Stimulated activated memory B cell treated with anti-CD40 and anti-IgM and Interleukin-4, amounts not matched to agents 10 μg/mL and 1 μg/mL and 100 μg/mL, for 72 hours (primary cell): ENCODE data around the gene HSD17B11.
"Not testable (repeated sequence)": the region's sequence is repeated elsewhere in the genome, so short reads cannot be mapped to it uniquely, and the experiment has no call there.

Experiments used
- ATAC-seq: fragments of 150-1000 bp; cut with Tn5 transposase; 2 replicates; pipeline ENCODE4 v1.10.0; 2021
- H3K27ac Mint-ChIP-seq: one replicate; pipeline ENCODE4 v1.8.0; 2022; ENCODE audit warnings: mild to moderate bottlenecking, mixed read lengths
- H3K27me3 Mint-ChIP-seq: one replicate; pipeline ENCODE4 v1.8.0; 2022; ENCODE audit warnings: mixed read lengths
- H3K36me3 Mint-ChIP-seq: one replicate; pipeline ENCODE4 v1.8.0; 2022; ENCODE audit warnings: mixed read lengths
- H3K4me1 Mint-ChIP-seq: one replicate; pipeline ENCODE4 v1.8.0; 2022; ENCODE audit warnings: mixed read lengths
- H3K4me3 Mint-ChIP-seq: one replicate; pipeline ENCODE4 v1.8.0; 2022; ENCODE audit warnings: mild to moderate bottlenecking, moderate library complexity, mixed read lengths
- H3K9me3 Mint-ChIP-seq: one replicate; pipeline ENCODE4 v1.8.0; 2022; ENCODE audit warnings: mixed read lengths

Gene HSD17B11

GRCh38 chr4:87354168-87355102, 36.6 kb downstream of the HSD17B11 start:
- H3K27me3 Mint-ChIP-seq, result no peaks in the 10 kb centered on the region
- no peak overlapping the region for H3K4me3 Mint-ChIP-seq
- H3K9me3 Mint-ChIP-seq, result no peaks in the 10 kb centered on the region
- peaks cover 23% of the 10 kb centered on the region for H3K36me3 Mint-ChIP-seq
- no peak overlapping the region for H3K27ac Mint-ChIP-seq
- ATAC-seq, result no peak
- H3K4me1 Mint-ChIP-seq, result no peaks in the 10 kb centered on the region

GRCh38 chr4:87353592-87353991, 37.4 kb downstream of the HSD17B11 start:
- ATAC-seq, result no peak
- no peaks in the 10 kb centered on the region for H3K9me3 Mint-ChIP-seq
- H3K27ac Mint-ChIP-seq, result no peak overlapping the region
- peaks cover 17% of the 10 kb centered on the region for H3K36me3 Mint-ChIP-seq
- H3K4me1 Mint-ChIP-seq, result no peaks in the 10 kb centered on the region
- no peaks in the 10 kb centered on the region for H3K27me3 Mint-ChIP-seq
- H3K4me3 Mint-ChIP-seq, result no peak overlapping the region

DNA sequence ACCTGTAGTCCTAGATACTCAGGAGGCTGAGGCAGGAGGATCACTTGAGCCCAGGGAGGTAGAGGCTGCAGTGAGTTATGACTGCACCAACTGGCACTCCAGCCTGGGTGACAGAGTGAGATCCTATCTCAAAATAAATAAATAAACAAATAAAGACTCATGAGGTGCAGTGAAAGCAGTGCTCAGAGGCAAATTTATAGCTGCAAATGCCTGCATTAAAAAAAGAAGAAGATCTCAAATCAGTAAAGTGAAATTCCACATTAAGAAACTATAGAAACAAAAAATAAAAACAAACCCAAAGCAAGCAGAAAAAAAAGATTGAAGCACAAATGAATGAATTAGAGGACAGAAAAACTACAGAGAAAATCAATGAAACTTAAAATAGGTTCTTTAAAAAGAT, 45.8 kb downstream of the HSD17B11 start:
- H3K36me3 Mint-ChIP-seq, result peaks cover 59% of the 10 kb centered on the region

DNA sequence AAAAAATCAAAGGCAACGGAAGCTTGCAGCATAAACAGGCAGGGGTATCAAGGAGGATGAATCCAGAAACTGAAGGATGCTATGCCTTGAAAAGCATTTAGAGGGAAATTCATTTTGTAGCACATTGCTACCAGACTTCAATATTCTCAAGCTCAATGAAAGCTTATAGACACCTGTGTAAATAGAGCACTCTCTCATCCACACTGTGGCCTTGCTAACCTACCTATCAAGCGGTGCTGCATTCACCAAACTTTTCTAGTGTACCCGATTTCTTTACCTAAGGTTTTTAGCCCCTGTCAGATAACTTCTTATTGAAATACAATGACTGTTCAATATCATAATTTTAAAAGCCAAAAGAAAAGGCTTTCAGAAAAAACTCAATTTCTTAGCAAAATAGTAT, 48.1 kb downstream of the HSD17B11 start:
- Mint-ChIP-seq H3K9me3 (peaks cover 7% of the 10 kb centered on the region), H3K27ac (no peak overlapping the region), H3K4me1 (no peaks in the 10 kb centered on the region), H3K4me3 (no peak overlapping the region), H3K36me3 (peaks cover 80% of the 10 kb centered on the region), H3K27me3 (no peaks in the 10 kb centered on the region)
- ATAC-seq, result no peak

More for the DNA sequence above, 45.8 kb downstream of the HSD17B11 start:
- H3K27me3 Mint-ChIP-seq, result no peaks in the 10 kb centered on the region
- H3K9me3 Mint-ChIP-seq, result peaks cover 7% of the 10 kb centered on the region
- no peak overlapping the region for H3K4me3 Mint-ChIP-seq
- H3K27ac Mint-ChIP-seq, result no peak overlapping the region
- no peak for ATAC-seq
- H3K4me1 Mint-ChIP-seq, result no peaks in the 10 kb centered on the region

GRCh38 chr4:87341954-87342635, 48.9 kb downstream of the HSD17B11 start:
- H3K4me1 Mint-ChIP-seq, H3K27me3 Mint-ChIP-seq, H3K9me3 Mint-ChIP-seq, ATAC-seq, H3K4me3 Mint-ChIP-seq, H3K27ac Mint-ChIP-seq: not testable (repeated sequence)
- peaks cover 87% of the 10 kb centered on the region for H3K36me3 Mint-ChIP-seq

DNA sequence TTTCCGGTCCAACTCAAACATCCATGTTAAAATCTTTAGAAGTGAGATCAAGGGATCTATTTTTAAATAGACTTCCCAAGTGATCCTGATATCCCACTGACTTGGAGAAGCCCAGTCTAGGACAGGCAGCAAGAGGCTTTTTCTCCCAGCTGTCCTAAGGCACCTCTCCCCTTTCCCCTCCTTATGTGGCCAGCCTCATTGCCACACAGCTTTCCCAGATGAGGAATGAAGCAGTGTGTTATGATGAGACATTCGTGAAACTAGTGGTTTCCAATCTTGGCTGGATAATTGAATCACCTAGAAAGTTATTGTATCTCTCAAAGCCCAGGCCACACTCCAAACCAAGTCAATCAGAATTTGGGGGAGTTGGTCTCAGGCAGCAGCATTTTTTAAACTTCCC, 51.5 kb downstream of the HSD17B11 start:
- Mint-ChIP-seq H3K36me3 (peaks cover 89% of the 10 kb centered on the region), H3K27me3 (no peaks in the 10 kb centered on the region), H3K4me3 (no peak overlapping the region), H3K4me1 (no peaks in the 10 kb centered on the region), H3K9me3 (peaks cover 2% of the 10 kb centered on the region), H3K27ac (no peak overlapping the region)
- no peak for ATAC-seq

DNA sequence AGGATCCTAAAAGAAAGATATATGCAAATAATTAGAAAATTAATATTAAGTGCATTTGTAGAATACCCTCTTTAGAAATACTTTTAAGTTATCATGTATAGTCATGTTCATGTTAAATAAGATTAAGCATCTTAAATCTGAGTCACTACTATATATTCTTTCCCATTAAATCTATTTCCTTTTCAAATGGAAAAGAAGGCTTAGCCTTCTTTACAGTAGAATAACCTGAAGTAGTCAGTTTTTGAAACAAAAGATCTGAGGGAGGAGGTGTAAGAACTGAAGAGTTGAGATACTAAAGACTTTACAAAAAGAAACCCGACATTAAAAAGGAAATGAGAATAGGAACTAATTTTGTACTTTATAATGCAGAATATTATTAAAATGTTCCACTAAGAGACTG, 53.6 kb downstream of the HSD17B11 start:
- Mint-ChIP-seq H3K36me3 (peaks cover 74% of the 10 kb centered on the region), H3K27me3 (no peaks in the 10 kb centered on the region), H3K9me3 (peaks cover 12% of the 10 kb centered on the region), H3K4me3 (no peak overlapping the region), H3K27ac (no peak overlapping the region), H3K4me1 (no peaks in the 10 kb centered on the region)
- no peak for ATAC-seq

DNA sequence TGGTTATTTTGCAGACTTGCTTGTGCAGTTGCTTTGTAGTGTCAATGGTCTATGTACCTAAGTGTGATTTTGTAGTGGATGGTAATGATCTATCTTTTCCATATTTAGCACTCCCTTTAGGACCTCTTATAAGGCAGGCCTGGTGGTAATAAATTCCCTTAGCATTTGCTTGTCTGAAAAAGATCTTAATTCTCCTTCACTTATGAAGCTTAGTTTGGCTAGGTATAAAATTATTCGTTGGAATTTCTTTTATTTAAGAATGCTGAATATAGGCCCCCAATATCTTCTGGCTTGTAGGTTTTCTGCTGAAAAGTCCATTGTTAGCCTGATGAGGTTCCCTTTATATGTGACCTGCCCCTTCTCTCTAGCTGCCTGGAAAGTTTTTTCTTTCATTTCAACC, 57.7 kb downstream of the HSD17B11 start:
- Mint-ChIP-seq H3K27ac (no peak overlapping the region), H3K4me3 (no peak overlapping the region), H3K36me3 (peaks cover 41% of the 10 kb centered on the region), H3K4me1 (no peaks in the 10 kb centered on the region), H3K9me3 (peaks cover 40% of the 10 kb centered on the region), H3K27me3 (no peaks in the 10 kb centered on the region)
- ATAC-seq, result no peak

GRCh38 chr4:87330761-87331160, 60.2 kb downstream of the HSD17B11 start:
- Mint-ChIP-seq H3K4me1 (no peaks in the 10 kb centered on the region), H3K27me3 (no peaks in the 10 kb centered on the region), H3K9me3 (peaks cover 40% of the 10 kb centered on the region), H3K36me3 (peaks cover 19% of the 10 kb centered on the region), H3K27ac (no peak overlapping the region), H3K4me3 (no peak overlapping the region)
- no peak for ATAC-seq

DNA sequence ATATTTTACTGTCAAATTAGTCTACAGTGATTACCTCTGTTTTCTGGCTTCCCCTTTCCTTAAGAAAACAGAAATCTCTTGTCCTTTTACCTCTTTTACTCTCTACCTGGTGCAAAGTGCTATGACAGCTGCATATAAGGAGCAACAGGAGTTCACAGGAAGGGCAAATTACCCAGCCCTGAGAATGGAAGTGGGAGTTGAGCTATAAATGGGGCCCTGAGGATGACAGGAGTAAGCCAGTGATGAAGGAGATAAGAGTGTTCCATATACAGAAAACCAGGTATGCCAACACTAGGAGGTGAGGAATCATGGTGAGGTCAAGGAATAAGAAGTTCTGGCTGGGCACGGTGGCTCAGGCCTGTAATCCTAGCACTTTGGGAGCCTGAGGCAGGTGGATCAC, 63.9 kb downstream of the HSD17B11 start:
- no peak for ATAC-seq

DNA sequence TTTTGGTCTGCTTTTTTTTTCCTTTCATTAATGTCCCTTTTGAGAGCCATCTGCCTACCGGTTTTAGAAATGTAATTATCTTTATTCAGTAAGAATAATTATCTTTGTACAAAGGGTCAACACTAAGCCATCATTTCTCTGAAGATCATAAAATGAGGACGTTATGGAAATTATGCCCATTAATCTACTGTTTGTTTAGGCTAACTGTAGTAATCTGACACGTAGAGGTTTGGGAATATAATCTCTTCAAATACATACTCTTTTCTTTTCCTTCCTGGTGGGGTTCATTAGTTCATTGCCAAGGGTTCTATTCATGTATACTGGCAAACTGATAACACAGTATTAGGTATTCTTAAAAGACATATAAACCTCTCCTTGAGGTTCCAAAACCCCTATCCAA, 64.5 kb downstream of the HSD17B11 start:
- Mint-ChIP-seq H3K4me3 (no peak overlapping the region), H3K27ac (no peak overlapping the region), H3K27me3 (no peaks in the 10 kb centered on the region), H3K4me1 (no peaks in the 10 kb centered on the region), H3K36me3 (peaks cover 5% of the 10 kb centered on the region), H3K9me3 (peaks cover 21% of the 10 kb centered on the region)
- no peak for ATAC-seq

More for the DNA sequence above, 63.9 kb downstream of the HSD17B11 start:
- no peak overlapping the region for H3K27ac Mint-ChIP-seq
- H3K9me3 Mint-ChIP-seq, result peaks cover 26% of the 10 kb centered on the region
- H3K4me3 Mint-ChIP-seq, result no peak overlapping the region
- no peaks in the 10 kb centered on the region for H3K4me1 Mint-ChIP-seq
- H3K27me3 Mint-ChIP-seq, result no peaks in the 10 kb centered on the region
- peaks cover 5% of the 10 kb centered on the region for H3K36me3 Mint-ChIP-seq

- no peak within 1 kb of the TSS for H3K27ac Mint-ChIP-seq
- no peaks in the 10 kb centered on the region for H3K4me1 Mint-ChIP-seq
- no peak for ATAC-seq
- H3K4me3 Mint-ChIP-seq, result no peak within 1 kb of the TSS
- H3K9me3 Mint-ChIP-seq, result no peaks in the 10 kb centered on the region
- no peaks in the 10 kb centered on the region for H3K27me3 Mint-ChIP-seq
- H3K36me3 Mint-ChIP-seq, result no peaks in the 10 kb centered on the region
These were observed 68.2 kb downstream of the HSD17B11 start, which contains the start of gene HSD17B13 for GRCh38 chr4:87322754-87323153. Gene HSD17B13 (minus strand): TSS chr4:87322882. CDS start chr4:87322841, 41 bp downstream.

DNA sequence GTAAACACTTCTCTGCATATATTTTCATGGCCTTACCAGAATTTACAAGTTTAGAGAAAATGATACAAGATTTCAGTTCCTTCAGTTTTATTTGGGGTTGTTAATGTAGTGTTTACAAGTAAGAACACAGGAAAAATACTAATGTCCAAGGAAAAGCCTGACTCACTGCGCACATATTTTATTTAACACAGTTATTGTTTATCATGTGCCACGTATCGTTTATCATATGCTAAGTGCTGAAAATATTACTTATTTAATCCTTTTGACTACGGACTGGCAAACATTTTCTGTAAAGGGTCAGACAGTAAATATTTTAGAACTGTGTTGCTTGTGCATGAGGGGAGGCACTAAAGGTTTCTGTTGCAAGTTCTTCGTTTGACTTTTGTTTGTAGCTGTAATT, 69.1 kb downstream of the HSD17B11 start:
- no peak for ATAC-seq

DNA sequence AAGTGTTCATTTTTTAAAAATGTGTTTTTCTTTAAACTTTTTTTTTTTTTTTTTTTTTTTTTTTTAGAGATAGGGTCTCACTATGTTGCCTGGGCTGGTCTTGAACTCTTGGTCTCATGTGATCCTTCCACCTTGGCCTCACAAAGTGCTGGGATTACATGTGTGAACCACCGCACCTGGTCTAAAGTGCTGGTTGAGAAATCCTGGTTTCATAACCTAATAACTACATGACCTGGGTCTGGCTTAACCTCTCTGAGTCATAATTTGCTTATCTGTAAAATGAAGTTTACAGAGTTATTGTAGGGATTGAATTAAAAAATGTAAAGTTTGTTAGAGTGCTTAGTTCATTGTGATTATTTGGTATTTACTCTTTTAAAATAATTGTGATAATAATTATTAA, 73.5 kb downstream of the HSD17B11 start:
- no peak overlapping the region for H3K27ac Mint-ChIP-seq
- H3K4me3 Mint-ChIP-seq, result no peak overlapping the region
- no peaks in the 10 kb centered on the region for H3K4me1 Mint-ChIP-seq
- H3K9me3 Mint-ChIP-seq, result no peaks in the 10 kb centered on the region
- H3K36me3 Mint-ChIP-seq, result no peaks in the 10 kb centered on the region
- no peaks in the 10 kb centered on the region for H3K27me3 Mint-ChIP-seq
- ATAC-seq, result no peak

More for the DNA sequence above, 69.1 kb downstream of the HSD17B11 start:
- H3K27me3 Mint-ChIP-seq, result no peaks in the 10 kb centered on the region
- no peak overlapping the region for H3K27ac Mint-ChIP-seq
- no peaks in the 10 kb centered on the region for H3K9me3 Mint-ChIP-seq
- H3K36me3 Mint-ChIP-seq, result no peaks in the 10 kb centered on the region
- H3K4me1 Mint-ChIP-seq, result no peaks in the 10 kb centered on the region
- H3K4me3 Mint-ChIP-seq, result no peak overlapping the region

GRCh38 chr4:87316961-87317360, 74.0 kb downstream of the HSD17B11 start:
- no peak overlapping the region for H3K27ac Mint-ChIP-seq
- no peaks in the 10 kb centered on the region for H3K36me3 Mint-ChIP-seq
- no peaks in the 10 kb centered on the region for H3K27me3 Mint-ChIP-seq
- H3K9me3 Mint-ChIP-seq, result no peaks in the 10 kb centered on the region
- H3K4me1 Mint-ChIP-seq, result no peaks in the 10 kb centered on the region
- no peak for ATAC-seq
- no peak overlapping the region for H3K4me3 Mint-ChIP-seq

- H3K9me3 Mint-ChIP-seq, H3K4me1 Mint-ChIP-seq, H3K36me3 Mint-ChIP-seq, H3K27ac Mint-ChIP-seq, H3K27me3 Mint-ChIP-seq, ATAC-seq, H3K4me3 Mint-ChIP-seq: not testable (repeated sequence)
These were observed 76.0 kb downstream of the HSD17B11 start for GRCh38 chr4:87315000-87315399.
